Epidermal melanocyte (primary cell): ENCODE measurements around the gene ZNF549.

ENCODE experiments used
- DNase-seq: peaks from one replicate; pipeline ENCODE4 v3.0.0; 2011; ENCODE audit warnings: low spot score; ENCODE audit not compliant: insufficient read length

ZNF549 gene

DNA sequence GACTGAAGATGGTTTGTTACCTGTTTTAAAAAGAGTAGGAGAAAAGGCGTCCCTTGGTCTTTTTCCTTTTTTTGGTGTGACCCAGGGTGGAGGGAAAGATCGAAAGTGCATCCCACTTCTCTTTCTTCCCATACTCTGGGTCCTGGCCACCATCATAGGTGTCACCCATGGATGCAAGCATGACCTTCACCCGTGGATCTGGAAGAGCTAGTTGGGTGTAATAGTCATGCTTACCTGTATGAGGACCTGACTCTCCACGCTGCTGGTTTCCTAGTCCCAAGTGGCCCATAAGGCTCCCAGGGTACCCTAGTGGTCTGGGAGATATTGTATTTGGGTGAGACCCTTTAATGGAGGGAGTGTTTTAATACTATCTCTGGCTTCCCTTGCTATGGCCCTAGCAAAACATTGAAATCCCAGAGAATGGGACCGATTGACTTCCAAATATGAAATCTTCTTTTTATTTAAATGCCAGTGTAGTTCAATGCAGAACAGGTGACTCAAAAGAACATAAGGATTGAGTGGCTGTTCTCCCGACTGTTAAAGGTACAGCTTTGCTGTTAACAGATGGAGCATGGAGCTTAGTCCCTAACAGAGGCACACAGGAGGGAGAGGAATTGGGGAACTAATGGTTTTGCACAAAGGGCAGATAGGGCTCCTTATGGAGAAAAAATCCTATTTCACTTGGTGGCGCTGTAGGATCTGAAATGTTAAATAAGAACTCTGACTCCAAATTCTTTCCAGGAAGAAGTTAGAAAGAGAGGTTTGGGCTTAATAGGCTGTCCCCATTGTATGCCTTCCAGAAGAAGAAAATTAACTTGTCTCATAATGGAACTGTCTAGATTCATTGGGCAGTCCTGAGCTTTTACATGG, 39.5 kb downstream of the ZNF549 start:
- DNase-seq, result no peak

DNA sequence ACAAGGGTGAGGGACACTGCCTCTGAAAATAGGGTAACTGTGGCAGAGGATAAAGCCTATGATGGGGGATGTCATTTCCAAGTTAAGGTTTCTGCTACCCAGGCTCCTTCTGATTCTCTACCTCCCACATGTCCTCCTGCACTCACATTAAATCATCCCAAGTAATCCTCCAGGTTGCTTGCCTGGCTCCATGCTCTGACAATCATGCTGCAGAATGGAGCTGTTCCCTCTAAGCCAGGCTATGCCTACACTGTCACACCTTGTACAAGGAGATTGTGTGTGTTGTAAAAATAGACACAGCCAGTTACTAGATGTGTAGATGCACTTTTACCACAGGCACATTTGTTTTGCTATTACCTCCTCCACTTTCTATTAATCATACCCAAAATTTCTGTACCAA, 43.6 kb downstream of the ZNF549 start:
- no peak for DNase-seq

DNA sequence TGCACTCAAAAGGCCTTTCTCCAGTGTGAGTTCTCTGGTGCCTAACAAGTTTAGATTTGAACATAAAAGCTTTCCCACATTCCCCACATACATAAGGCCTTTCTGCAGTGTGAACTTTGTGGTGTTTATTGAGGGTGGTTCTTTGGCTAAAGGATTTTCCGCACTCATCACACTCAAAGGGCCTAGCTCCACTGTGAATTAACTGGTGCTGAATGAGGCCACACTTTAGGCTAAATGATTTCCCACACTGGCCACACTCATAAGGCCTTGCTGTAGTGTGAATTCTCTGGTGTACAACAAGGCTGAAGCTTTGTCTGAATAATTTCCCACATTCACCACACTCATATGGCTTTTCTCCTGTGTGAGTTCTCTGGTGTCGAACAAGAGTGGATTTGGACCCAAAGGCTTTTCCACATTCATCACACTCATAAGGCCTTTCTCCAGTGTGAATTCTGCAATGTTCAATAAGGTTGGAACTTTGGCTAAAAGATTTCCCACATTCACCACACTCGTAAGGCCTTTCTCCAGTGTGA, 45.3 kb downstream of the ZNF549 start:
- DNase-seq, result no peak

DNA sequence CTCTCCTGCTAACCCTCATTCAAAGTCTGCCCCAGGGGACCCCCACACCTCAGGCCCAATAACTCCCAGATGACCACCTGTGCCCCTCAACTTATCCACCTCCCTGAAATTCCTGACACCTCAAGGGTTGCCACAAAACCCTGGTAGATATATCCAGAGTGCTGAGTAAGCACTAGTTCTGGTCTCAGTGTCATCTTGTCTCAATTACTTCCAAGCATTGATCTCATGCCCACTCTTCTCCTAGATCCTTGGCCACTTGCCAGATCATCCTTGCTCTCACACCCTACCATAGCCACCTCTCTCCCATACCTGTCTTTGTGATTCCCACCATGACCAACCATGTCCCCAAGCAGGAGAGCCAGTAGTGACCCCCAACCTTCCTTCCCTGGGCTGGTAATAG, 49.5 kb downstream of the ZNF549 start:
- no peak for DNase-seq

DNA sequence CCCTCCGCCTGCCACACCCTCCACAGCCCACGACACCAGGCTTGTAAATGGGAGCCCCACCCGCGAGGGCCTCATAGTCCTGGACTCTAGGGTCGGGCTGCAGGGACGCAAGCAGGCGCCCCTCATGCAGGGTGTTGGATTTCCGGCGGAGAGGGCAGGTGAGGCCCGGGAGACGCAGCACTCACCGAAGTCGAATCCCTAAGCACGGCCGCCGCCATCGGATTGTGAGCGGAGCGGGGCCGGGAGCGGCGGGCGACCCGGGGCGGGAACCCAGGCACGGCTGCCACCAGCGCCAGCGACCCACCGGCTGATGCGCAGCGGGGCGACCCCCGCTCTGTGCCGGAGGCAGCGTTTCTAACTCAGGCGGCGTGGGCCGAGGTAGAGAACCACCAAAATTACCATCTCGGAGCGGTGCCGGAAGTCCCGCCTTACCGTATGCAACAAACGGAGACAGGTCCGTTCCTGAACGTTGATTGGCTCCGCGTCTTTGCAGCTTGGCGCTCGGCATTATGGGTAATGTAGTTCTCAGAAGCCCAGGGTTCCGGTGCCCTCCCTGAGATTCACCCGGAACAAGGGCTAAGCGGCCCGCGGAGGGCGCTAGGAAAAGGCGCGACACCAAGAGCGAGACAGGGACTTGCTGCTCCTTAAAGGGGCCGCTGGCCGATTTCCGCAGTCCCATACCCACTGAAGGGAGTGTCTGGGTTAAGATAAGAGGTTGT, 51.5 kb downstream of the ZNF549 start, which contains the start of gene ZNF416:
Gene ZNF416 (minus strand): TSS at position 425 of the 719 bp plus-strand sequence. CDS start 207 bp downstream, at position 218.
- DNase-seq, result peak; percentile 98

DNA sequence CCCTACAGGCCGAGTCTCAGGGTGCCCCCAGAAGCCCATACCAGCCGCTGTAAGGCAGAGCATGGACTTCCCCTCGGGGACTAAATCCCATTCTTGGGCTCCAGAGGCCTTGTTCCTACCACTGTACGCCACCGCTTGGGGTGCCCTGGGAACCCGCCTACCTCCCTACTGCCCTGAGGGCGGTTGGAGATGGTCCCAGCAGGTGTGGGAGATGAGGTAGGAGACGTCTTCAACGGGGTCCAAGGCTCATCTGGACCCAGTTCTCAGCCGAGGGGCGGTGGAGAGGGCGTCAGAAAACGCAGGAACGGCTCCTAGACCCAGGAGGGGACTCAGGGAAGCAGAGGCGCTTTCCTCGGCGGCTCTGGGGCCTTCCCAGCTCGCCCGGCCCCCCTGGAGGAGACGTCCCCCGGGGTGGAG, 56.0 kb downstream of the ZNF549 start:
- no peak for DNase-seq

DNA sequence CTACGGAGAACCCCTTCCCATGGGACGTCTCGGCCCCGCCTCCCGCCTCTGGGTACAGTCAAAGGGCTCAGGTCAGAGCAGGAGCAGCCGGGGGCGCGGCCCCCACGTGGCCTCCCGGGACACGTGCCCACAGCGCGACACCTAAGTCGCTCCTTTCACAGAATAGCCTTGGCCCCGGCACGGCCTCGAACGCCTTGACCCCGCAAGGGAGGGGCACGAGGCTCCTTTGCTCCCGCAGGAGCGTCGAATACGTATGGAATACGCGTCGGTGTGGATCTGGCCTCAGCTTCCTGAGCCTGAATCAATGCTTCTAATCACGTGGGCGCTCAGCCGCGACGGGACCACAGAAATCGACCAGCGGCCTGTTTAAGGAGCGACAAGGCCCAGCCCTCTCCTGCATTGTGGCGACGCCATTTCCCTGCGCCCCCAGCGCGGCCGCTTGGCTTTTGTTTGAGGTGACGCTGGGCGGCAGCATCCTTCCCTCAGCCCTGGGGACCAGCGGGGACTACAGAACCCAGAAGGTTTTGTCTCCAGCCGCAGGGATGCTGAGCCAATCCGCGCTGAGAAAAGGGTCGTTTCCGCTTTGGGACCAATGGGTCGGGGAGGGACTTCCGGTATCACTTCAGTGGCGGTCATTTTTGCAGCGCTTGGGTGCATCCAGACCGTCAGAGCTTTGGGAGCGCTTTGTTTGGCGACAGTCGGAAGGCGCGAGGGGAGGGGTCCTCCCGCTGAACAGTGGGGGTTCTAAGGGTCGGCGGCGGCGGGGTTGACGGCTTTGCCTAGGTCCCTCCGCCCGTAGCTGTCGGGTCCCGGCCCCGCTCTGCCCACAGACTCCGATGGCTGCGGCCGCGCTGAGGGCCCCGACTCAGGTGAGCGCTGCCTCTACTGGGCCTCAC, 56.6 kb downstream of the ZNF549 start, which contains the start of gene ZIK1:
Gene ZIK1 (plus strand): TSS at position 625 of the 896 bp plus-strand sequence. CDS start 212 bp downstream, at position 837.
- DNase-seq, result peak; percentile 97

DNA sequence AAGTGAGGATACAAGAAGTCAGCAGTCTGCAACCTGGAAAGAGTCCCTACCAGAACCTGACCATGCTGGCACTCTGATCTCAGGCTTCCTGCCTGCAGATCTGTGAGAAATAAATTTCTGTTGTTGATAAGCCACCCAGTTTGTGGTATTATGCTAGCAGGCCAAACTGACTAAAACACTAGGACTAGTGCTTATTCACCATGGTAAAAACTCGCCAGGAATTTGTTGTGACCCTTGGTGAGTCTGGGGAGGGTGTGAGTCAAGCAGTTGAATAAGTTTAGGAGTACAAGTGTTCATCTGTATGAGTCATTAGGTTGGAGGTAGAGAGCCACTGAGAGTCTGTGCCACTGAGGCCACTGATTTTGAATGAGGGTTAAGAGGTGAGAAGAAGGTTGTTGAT, 60.4 kb downstream of the ZNF549 start:
- no peak for DNase-seq

DNA sequence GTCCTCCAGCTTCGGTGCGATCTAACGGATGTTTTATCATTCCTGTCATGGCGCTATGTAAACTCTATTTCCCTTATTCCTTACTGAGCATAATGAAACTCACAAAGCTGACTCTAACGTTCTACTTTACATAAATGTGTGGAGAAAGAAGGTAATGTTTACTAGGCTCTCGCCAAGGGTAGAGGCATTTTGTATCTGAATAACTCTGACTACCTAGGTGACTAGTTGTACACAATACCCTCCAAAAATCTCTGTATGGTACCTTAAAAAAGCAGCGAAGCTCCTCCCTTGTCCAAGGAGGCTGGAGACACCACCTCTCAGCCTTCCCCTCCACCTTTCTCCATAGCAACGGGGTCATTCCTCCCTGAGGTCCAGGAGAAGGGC, 72.2 kb downstream of the ZNF549 start:
- DNase-seq, result no peak

DNA sequence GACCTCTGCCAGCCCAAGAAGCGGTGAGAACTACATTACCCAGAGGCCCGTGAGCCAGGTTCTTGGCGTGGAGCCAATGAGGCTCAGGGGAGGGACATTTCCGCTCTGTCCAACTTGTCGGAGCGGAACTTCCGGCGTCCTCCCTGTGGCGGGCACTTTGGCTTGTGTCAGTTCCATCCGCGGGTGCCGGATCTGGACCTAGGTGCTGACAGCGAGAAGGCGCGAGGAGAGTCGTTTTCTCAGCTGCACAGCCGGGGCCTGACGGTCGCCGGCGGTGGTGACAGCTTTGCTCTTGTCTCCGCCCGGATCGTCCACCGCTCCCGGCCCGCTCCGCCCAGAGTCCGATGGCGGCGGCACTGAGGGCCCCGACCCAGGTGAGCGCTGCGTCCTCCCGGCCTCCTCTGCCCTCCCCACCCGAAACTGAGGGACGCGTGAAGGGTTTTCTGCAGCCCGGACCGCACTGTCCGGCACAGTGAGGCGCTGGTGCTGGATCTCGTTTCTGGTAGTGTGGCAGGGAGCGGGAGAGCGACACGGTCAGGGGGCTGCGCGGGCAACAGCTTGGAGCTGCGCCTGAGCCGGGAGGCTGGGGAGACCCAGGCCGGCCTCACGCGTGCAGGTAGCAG, 72.7 kb downstream of the ZNF549 start, which contains the start of gene ZNF530:
Gene ZNF530 (plus strand): TSS at position 125 of the 623 bp plus-strand sequence. CDS start 4,461 bp downstream, outside the sequence.
- peak; percentile 90 for DNase-seq

DNA sequence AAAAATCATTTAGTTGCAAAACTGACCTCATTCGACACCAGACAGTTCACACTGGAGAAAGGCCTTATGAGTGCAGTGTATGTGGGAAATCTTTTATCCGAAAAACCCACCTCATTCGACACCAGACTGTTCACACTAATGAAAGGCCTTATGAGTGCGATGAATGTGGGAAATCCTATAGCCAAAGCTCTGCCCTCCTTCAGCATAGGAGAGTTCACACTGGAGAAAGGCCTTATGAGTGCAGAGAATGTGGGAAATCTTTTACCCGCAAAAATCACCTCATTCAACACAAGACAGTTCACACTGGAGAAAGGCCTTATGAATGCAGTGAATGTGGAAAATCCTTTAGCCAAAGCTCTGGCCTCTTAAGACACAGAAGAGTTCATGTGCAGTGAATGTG, 79.8 kb downstream of the ZNF549 start:
- DNase-seq, result no peak
